ENCODE results near the gene ABCG1.

- no peak for TF ChIP-seq ZFP30 (CRISPR knock-in tag; IDR thresholded peaks at IDR 0.05)
- no peak for TF ChIP-seq TOX (CRISPR knock-in tag; IDR thresholded peaks at IDR 0.05; ENCODE audit: borderline replicate concordance)
- no peak for TF ChIP-seq CREB5 (CRISPR knock-in tag; IDR thresholded peaks at IDR 0.05; ENCODE audit: low read depth)
- TF ChIP-seq, protein P1, sequence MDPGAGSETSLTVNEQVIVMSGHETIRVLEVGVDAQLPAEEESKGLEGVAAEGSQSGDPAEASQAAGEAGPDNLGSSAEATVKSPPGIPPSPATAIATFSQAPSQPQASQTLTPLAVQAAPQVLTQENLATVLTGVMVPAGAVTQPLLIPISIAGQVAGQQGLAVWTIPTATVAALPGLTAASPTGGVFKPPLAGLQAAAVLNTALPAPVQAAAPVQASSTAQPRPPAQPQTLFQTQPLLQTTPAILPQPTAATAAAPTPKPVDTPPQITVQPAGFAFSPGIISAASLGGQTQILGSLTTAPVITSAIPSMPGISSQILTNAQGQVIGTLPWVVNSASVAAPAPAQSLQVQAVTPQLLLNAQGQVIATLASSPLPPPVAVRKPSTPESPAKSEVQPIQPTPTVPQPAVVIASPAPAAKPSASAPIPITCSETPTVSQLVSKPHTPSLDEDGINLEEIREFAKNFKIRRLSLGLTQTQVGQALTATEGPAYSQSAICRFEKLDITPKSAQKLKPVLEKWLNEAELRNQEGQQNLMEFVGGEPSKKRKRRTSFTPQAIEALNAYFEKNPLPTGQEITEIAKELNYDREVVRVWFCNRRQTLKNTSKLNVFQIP (CRISPR knock-in tag; IDR thresholded peaks at IDR 0.05; ENCODE audit: borderline replicate concordance, low read depth), result no peak
- TF ChIP-seq, protein P2, sequence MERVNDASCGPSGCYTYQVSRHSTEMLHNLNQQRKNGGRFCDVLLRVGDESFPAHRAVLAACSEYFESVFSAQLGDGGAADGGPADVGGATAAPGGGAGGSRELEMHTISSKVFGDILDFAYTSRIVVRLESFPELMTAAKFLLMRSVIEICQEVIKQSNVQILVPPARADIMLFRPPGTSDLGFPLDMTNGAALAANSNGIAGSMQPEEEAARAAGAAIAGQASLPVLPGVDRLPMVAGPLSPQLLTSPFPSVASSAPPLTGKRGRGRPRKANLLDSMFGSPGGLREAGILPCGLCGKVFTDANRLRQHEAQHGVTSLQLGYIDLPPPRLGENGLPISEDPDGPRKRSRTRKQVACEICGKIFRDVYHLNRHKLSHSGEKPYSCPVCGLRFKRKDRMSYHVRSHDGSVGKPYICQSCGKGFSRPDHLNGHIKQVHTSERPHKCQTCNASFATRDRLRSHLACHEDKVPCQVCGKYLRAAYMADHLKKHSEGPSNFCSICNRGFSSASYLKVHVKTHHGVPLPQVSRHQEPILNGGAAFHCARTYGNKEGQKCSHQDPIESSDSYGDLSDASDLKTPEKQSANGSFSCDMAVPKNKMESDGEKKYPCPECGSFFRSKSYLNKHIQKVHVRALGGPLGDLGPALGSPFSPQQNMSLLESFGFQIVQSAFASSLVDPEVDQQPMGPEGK (CRISPR knock-in tag; IDR thresholded peaks at IDR 0.05; ENCODE audit: borderline replicate concordance), result no peak
- TF ChIP-seq ZNF565 (CRISPR knock-in tag; conservative IDR thresholded peaks at IDR 0.05; ENCODE audit: low read depth), result no peak
- TF ChIP-seq ZC3H10 (CRISPR knock-in tag; IDR thresholded peaks at IDR 0.05), result no peak
- TF ChIP-seq OSR1 (CRISPR knock-in tag; IDR thresholded peaks at IDR 0.05), result no peak
- no peak for TF ChIP-seq SNAI2 (CRISPR knock-in tag; IDR thresholded peaks at IDR 0.05)
- no peak for TF ChIP-seq ZNF70 (CRISPR knock-in tag; IDR thresholded peaks at IDR 0.05)
- no peak for TF ChIP-seq GLIS3 (CRISPR knock-in tag; IDR thresholded peaks at IDR 0.05)
Observed at GRCh38 chr21:42239973-42240372, 21.0 kb downstream of the ABCG1 start.

Data from SK-N-SH treated with all-trans-retinoic acid at 6 μM for 48 hours (cell line).